Activated CD8-positive, alpha-beta memory T cell treated with anti-CD3 and anti-CD28 coated beads, Interleukin-2, amount 50 U/mL, for 1 hour (primary cell): ENCODE data around the gene USP47.

ENCODE experiments used
- DNase-seq: peaks from one replicate; pipeline ENCODE4 v3.0.0-alpha.2; 2020; ENCODE audit errors: extremely low read depth

USP47 gene

DNA sequence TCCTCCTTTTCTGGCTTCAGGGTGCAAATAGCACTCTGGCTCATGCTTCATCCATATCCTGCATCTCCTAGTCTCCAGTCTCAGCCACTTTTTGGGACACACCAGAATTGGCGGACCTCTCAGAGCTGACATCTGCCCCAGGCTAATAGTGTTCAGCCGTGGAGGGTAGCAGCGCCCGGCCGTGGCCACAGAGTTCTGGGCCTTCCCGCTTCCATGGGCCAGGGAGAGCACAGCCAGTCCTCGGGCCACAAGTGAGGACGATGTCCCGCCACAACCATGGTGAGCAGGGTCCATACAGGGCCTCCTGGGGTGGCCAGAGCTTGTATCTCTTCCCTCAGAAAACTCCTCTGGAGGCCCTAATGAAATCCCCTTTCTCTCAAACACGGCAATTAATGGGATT lies 140.7 kb downstream of the USP47 start:
- DNase-seq, result no peak

- no peak for DNase-seq
Observed at GRCh38 chr11:11982975-11983374, 141.2 kb downstream of the USP47 start.

DNA sequence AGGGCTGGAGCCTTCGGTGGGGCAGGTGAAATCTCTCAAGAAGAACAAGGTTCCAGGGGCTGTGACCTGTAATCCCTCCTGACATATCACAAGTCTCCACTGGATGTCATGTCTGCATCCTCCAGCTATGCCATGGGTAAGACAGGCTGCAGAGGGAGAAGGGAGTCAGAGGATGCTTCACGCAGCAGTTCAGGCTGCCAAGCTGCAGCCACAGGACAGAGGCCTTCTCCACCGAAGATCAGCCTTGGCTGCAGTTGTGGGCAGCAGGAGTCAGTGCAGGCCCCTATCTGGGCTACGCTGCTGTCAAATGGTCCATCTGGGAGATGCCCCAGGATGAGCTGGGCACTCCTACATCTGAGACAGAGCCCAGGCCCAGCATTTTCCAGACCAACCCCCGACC lies 141.7 kb downstream of the USP47 start:
- DNase-seq, result no peak

DNA sequence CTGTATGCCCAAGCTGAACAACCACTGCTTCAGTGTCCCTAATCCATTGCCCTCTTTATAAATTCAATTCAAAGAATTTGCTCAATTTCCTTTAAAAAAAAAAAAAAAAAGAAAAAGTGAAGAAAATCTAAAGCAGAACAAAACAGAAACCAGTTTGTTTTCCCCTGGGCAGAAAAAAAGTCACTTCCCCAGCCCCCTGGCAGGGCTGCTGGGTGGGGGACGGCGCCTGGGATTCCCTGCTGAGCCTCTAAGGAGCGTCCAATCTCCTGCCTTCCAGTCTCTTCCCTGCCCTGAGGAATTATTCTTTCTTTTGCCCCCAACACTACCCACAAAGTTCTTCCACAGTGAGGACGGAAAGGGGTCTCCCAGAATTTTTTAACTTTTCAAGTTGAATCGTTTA lies 142.8 kb downstream of the USP47 start:
- no peak for DNase-seq

DNA sequence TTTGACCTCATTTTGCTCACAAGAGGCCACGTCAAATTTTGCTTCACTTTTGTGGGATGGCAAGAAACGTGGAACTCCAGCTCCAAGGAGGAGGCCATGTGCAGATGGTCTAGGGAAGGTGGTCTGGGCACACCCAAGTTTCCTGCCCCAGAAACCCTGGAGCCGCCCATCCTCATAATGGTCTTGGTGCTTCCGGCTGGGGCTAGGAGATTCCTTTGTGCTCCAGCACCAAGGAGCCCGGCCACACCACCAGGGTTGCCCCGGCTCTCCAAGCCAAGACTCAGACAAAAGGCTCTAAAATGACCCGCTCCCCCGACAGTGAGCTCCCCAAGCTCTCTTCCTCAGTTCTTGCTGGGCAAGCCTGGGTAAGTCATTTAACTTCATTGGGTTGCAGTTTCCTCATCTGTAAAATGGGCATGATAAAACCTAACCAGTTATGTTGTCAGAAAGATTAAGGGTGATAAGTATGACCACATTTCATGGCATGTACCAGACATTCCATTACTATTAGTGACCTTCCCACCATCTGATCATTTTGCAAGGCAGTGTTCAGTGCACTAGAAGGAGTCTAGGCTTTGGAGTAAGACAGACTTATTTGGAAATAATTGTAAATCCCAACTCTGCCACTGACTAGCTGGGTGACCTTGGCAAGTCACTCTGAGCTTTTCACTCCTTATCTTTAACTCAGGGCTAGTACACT lies 143.4 kb downstream of the USP47 start:
- DNase-seq, result no peak

- no peak for DNase-seq
Observed at GRCh38 chr11:11985954-11986949, 144.5 kb downstream of the USP47 start.

- no peak for DNase-seq
Observed at GRCh38 chr11:11987503-11988022, 145.8 kb downstream of the USP47 start.

- no peak for DNase-seq
Observed at GRCh38 chr11:11988099-11988651, 146.4 kb downstream of the USP47 start.

DNA sequence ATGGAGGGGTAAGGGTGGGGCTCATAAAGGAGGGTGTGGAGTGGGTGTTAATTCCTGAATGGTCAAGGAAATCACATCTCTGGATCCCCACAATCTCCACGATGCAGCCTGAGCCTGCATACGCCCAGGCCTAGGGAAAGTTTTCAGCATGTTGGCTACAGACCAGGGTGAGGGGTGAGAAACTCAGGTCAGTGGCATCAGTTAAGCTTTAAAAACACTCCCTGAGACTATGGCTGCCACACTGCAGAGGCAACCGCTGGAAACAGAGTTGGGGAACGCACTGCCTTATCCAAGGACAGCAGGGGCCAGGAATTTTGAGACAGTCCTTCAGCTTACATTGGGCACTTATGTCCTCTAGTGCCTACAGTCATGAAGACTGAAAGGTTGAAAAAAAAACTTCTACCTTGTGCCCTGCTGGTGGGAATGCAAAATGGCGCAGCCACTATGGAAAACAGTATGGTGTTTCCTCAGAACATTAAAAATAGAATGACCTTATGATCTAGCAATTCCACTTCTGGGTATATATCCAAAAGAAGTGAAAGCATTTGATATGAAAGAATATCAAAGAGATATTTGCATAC lies 147.0 kb downstream of the USP47 start:
- DNase-seq, result no peak

DNA sequence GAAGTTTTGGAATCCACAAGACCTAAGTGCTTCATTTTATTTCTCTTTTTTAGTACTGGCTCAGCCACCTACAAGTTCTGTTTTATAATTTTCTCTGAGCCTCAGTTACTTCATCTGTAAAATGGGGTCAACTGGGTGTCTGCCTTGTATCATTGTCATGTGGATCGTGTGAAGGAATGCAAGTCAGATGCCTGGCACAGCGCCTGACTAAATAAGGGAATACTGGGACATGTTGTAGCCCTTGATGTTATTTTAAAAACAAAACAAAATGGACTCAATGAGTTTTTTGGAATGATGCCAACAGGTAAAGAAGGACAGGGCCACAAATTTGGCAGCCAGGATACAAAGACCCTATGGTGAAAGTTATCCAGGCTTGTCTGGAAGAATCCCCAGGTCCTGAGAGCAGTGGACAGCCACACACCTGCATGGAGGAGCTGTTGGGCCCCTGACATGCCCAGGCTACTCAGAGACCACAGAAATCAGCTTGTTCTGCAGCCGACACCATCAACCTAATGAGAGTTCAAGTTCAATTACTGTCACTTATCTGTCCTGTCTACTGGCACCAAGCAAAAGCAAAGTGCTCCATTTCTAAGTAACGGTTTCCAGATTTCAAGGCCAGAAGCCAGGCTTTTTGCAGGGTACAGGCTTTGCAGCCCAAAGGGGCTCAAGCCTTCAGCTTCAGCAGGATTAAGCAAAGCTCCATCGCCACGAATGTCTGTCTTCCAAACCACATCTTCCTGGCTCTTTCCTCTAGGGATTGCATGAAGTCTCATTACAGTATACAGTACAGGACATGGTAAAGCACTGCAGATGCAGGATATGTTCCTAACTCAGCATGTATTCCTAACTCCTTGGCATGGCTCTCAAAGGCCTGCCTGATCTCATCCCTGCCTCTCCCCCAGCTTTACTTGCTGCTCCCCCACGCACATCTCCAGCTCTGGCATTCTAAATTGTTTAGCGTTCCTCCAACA lies 148.3 kb downstream of the USP47 start:
- DNase-seq, result no peak

DNA sequence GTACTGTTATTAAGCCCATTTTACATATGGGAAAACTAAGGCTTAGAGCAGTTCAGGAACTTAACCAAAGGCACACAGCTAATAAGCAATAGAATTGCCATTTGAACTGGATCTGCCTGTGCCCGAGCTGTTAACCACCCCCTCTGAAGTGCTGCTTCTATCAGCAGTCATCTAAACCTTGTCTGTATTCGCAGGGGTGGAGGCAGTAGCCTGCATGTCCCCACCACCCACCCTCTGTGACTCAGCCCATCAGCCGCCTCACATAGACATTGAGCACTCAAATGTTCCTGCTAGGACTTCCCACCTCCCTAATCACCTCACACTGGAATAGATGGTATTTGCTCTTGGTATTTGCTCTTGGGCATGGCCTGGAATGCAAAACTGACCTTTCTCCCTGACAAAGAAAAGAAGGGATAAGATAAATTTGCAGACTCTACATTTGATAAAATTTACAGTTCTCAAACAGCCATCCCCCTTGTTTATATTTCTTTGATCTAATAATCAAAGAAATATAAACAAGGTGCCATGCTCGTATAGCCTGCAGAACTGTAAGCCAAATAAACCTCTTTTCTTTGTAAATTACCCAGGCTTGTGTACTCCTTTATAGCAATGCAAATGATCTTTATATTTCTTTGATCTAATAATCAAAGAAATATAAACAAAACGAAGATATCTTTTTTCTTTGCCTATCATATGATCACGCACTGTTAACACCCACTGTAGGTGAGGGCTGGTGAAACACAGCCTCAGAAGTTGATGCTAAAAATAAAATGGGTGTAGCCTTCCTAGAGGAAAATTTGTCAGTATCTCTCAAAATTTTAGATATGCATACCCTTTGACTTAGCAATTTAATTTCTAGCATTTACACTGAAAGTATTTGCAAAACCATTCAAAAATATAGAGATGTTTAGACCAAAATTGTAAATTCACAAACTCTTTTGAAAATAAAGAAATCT lies 150.8 kb downstream of the USP47 start:
- no peak for DNase-seq

DNA sequence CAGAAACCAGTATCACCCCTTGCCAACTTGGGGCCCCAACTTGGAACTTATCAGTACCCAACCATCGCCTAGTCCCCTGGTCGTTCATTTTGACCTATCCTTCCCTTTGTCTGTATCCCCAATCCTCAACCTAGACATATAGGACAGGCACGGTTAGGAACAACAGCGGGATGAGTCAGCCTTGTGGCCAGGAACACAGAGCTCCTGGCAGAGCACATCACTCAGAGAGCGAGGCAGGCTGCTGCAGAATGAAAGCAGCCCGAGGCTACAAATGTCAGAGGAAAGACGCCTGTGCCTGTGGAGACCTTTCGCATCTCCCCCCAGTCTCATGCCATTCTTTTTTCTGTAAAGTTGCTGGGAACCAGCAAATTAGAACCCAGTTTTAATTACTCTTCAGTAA lies 152.1 kb downstream of the USP47 start:
- DNase-seq, result no peak

- no peak for DNase-seq
Observed at GRCh38 chr11:11995601-11996000, 153.8 kb downstream of the USP47 start.

DNA sequence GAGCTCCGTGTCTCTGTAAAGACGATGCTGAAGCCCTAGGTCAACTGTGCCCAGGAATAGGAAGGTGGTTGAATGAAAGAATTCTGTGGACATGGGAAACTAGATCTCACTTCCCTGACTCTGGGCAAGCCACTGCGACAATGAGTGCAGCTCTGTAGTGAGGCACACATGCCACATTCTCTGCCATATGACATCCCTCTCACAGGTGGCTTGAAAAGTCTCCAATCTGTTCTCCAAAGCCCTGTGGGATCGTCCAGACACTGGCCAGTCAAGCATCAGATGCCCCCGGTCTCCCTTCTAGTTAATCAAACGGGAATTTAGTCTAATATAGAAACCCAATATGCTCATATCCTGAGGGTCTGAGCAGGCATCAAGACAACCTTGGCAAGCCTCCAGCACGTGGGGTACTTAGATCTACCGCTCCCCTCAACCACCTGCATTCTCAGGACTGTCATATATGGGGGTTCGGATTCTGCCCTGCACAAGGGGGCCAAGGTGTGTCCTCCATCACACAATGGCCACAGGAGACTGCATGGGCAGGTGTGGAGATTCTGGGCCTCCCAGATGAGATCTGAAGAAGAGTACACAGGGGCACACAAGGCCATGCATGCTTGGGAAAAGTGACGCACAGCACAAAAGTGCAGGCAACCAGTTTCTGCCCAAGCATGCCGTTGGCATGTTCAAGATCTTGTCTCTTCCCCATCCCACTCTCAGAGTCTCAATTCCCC lies 154.7 kb downstream of the USP47 start:
- no peak for DNase-seq

GRCh38 chr11:11997049-11997322 lies 155.2 kb downstream of the USP47 start:
- DNase-seq, result no peak

DNA sequence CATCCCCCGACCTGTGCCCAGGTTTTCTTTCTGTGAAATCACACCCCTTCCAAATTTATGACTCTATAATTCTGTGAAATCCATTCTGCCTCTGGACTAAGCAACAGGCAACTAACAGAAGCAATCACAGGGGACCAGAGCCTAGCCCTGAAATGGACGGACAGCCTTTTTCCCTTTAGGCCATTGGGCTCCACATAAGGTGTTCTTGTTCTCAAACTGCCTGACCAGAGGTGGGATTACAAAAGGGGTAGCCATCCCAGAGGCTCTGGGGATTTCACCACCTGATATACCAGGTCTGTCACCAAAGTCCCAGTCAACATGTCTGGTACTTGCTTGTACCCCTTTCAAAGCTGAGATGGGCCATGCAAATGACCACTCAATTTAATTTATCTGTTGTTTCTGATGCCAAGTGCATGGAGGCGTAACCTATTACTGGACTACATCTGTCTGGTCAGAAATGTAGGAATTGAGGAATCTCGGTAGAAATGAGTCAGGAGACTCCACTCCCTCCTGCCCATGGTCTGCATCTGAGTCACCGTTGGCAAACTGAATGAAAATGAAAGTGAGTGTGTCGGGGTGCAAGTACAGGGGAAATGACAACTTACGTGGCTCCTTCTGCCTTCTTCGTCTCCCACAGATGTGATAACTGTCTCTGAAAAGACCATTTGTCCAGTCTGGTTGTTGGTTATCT lies 156.5 kb downstream of the USP47 start:
- no peak for DNase-seq

DNA sequence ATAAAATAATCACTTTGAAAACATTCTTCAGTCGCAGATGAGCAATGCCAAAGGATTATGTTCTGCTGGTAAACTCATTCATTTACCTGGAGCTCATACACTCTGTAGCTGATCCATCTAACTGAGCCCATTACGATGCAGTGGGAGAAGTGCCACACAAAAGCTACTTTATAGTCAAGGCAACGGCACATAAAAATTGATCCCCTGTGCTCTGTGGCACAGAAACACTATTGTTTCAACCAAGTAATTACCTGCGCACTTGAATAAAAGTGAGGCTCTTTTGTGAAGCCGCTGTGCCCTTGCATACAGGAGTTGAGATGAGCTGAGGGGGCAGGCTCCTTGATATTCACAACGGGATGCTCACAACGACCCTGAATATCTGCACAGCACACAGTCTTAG lies 159.4 kb downstream of the USP47 start:
- DNase-seq, result no peak

DNA sequence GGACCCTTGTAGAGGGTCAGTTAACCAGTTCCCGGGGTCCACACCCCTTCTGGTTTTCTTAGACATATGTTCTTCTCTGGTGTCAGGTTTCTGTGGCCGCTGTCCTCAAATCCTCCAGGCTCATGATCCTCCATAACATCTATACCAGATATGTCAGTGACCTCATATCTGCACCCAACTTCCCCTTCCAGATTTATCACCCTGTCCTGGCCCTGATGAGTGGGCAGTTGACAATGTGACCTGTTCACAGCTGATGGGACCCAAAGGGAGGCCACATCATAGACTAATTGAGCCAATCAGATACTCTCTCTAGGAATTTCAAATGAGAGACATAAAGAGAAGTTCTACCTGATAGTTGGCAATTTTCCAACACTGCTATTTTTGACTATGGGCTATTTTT lies 161.6 kb downstream of the USP47 start:
- DNase-seq, result no peak

DNA sequence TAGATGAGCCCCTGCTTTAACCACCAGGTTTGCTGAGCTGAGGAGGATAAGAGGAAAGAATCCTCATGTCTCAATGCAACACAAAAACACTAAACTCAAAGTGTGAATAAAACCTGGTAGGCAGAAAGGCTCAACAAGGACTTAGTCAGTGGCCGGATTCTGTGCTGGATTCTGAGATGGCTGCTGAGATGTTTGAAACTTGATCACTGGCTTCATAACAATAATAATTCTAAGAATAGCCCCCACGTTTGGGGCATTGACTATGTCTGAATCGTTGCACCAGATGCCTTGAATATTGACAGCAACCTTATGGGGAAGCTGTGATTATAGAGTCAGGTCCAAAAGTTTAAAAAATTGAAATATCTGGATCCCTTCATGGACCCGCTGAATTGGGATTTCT lies 162.0 kb downstream of the USP47 start:
- DNase-seq, result no peak
